Panc1 (cell line): ENCODE measurements around the gene ITIH6. TPM values are rescaled to one million over a fixed set of nuclear protein-coding genes. Genes with fewer than 3 reads are reported as not detected.

Source experiments
- ATAC-seq: fragments of 200-7000 bp; cut with Tn5 transposase; 2 replicates; pipeline ENCODE4 v1.9.1; 2020; ENCODE audit warnings: mild to moderate bottlenecking, moderate library complexity
- BruUV-seq: library from RNA; stranded (reverse); fragments of 400-500 nt; replicated peaks from 2 replicates; lab custom pipeline; 2021; lab: Mats Ljungman, UMichigan
- CTCF ChIA-PET: fragments of 300-600 bp; sonication (Branson Sonifier 250); formaldehyde crosslinking; loops from one replicate; lab custom pipeline; 2022; ENCODE audit warnings: antibody characterized with exemption; lab: Charles Lee
- POLR2A ChIA-PET: fragments of 300-600 bp; sonication (Branson Sonifier 250); formaldehyde crosslinking; loops from one replicate; lab custom pipeline; 2022; ENCODE audit warnings: antibody characterized with exemption; lab: Charles Lee
- DNase-seq: peaks from one replicate; pipeline ENCODE4 v3.0.0-alpha.2; 2010; ENCODE audit warnings: low read depth, low spot score
- H3K27ac ChIP-seq: 2 replicates; pipeline ENCODE4 v1.5.1; 2011; ENCODE audit warnings: mild to moderate bottlenecking, low read length, inconsistent platforms
- H3K27me3 ChIP-seq: fragments of 200-500 bp; sonication (Bioruptor generic); 2 replicates; pipeline ENCODE4 v1.6.0; 2014; ENCODE audit warnings: low read length, inconsistent platforms; ENCODE audit not compliant: control insufficient read depth, insufficient read depth
- H3K36me3 ChIP-seq: fragments of 200-500 bp; sonication (Bioruptor generic); 2 replicates; pipeline ENCODE4 v1.5.1; 2014; ENCODE audit warnings: inconsistent platforms, mild to moderate bottlenecking, low read length, moderate library complexity; ENCODE audit not compliant: control insufficient read depth, insufficient read depth
- H3K4me1 ChIP-seq: 2 replicates; pipeline ENCODE4 v1.5.1; 2011; ENCODE audit warnings: inconsistent platforms, mild to moderate bottlenecking, low read length, moderate library complexity; ENCODE audit not compliant: control insufficient read depth, insufficient read depth
- H3K4me3 ChIP-seq, 2 experiments: 2 replicates each; pipeline ENCODE4 v1.5.1; 2011 to 2012; ENCODE audit warnings: low read depth in 2 of 2, low read length in 2 of 2, mild to moderate bottlenecking in 2 of 2, inconsistent platforms in 1 of 2, moderate library complexity in 1 of 2
- H3K9me3 ChIP-seq: fragments of 200-500 bp; sonication (Bioruptor generic); 2 replicates; pipeline ENCODE4 v1.5.1; 2014; ENCODE audit warnings: low read depth, mild to moderate bottlenecking, inconsistent platforms, low read length, moderate library complexity; ENCODE audit not compliant: control insufficient read depth, insufficient read depth
- POLR2AphosphoS5 ChIP-seq: IDR thresholded peaks from 2 replicates; pipeline ENCODE4 v1.6.1; 2012; ENCODE audit warnings: mild to moderate bottlenecking, low read depth, low read length, moderate library complexity
- SIN3A ChIP-seq: IDR thresholded peaks from 2 replicates; pipeline ENCODE4 v1.6.1; 2012; ENCODE audit warnings: low read depth, mild to moderate bottlenecking, low read length, moderate library complexity, borderline replicate concordance; ENCODE audit not compliant: insufficient read depth
- TCF7L2 ChIP-seq: IDR thresholded peaks from 2 replicates; pipeline ENCODE4 v1.6.1; 2011; ENCODE audit warnings: mild to moderate bottlenecking, low read depth, low read length, inconsistent platforms
- in situ Hi-C: cut with HindIII; loops from 2 replicates; pipeline ENCODE4 v1.10.0; 2016; ENCODE audit warnings: low sequenced_read_pairs, low pct_unique_long_range_greater_than_20kb
- intact Hi-C: fragments of 100-400 bp; cut with micrococcal nuclease; formaldehyde crosslinking; loops from one replicate; pipeline ENCODE4 v1.10.0; 2022; ENCODE audit not compliant: unreplicated experiment
- total RNA-seq: library from RNA; stranded (reverse); gene quantifications from one replicate; pipeline ENCODE4 v1.2.1, GENCODE V29; 2021; ENCODE audit not compliant: unreplicated experiment
- TF ChIP-seq, protein P1 (sequence below), 2 experiments: IDR thresholded peaks; 2 replicates each; pipeline ENCODE4 v1.6.1; 2011 to 2012; ENCODE audit warnings: low read depth in 2 of 2, control low read depth in 1 of 2, low read length in 1 of 2, mild to moderate bottlenecking in 1 of 2, moderate library complexity in 1 of 2; ENCODE audit not compliant: insufficient read depth in 1 of 2
- TF ChIP-seq, protein P2 (sequence below): fragments of 450-650 bp; IDR thresholded peaks from 2 replicates; pipeline ENCODE4 v1.5.1; 2017; ENCODE audit warnings: mild to moderate bottlenecking

The ITIH6 gene
- total RNA-seq, 1 experiment from 2014 or later = not detected

DNA sequence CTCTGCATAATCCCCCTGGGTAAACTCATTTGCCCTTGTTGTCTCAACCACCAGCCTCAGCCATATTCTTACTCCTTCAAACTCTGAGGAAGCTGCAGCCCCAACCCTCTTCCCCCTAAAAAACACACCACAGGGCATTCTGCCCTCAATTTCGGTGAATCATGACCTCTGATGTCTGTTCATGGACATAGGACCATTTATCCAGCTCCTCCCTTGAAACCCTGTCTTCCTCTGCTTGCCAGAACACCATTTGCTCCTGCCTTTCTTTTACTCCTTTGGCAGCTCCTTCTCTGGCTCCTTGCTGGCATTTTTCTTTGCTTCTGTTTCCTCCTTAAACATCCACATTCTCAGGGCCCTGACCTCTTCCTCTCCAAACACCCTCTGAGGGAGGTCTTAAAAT, 87.1 kb downstream of the ITIH6 start:
- H3K4me3 ChIP-seq = no peak overlapping the region
- no peaks in the 10 kb centered on the region for H3K36me3 ChIP-seq
- CTCF ChIA-PET = no interaction called here
- no TSS peak for BruUV-seq
- no peaks in the 10 kb centered on the region for H3K4me1 ChIP-seq
- intact Hi-C loops = no loop called here
- H3K27me3 ChIP-seq = no peaks in the 10 kb centered on the region
- TF ChIP-seq TCF7L2 (no peak), POLR2AphosphoS5 (no peak), SIN3A (no peak)
- TF ChIP-seq, protein P1, sequence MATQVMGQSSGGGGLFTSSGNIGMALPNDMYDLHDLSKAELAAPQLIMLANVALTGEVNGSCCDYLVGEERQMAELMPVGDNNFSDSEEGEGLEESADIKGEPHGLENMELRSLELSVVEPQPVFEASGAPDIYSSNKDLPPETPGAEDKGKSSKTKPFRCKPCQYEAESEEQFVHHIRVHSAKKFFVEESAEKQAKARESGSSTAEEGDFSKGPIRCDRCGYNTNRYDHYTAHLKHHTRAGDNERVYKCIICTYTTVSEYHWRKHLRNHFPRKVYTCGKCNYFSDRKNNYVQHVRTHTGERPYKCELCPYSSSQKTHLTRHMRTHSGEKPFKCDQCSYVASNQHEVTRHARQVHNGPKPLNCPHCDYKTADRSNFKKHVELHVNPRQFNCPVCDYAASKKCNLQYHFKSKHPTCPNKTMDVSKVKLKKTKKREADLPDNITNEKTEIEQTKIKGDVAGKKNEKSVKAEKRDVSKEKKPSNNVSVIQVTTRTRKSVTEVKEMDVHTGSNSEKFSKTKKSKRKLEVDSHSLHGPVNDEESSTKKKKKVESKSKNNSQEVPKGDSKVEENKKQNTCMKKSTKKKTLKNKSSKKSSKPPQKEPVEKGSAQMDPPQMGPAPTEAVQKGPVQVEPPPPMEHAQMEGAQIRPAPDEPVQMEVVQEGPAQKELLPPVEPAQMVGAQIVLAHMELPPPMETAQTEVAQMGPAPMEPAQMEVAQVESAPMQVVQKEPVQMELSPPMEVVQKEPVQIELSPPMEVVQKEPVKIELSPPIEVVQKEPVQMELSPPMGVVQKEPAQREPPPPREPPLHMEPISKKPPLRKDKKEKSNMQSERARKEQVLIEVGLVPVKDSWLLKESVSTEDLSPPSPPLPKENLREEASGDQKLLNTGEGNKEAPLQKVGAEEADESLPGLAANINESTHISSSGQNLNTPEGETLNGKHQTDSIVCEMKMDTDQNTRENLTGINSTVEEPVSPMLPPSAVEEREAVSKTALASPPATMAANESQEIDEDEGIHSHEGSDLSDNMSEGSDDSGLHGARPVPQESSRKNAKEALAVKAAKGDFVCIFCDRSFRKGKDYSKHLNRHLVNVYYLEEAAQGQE (IDR thresholded peaks at IDR 0.05; ENCODE audit: insufficient read depth in 1 of 2, low read depth in 2 of 2, low read length in 1 of 2) = no peak
- TF ChIP-seq, protein P2, sequence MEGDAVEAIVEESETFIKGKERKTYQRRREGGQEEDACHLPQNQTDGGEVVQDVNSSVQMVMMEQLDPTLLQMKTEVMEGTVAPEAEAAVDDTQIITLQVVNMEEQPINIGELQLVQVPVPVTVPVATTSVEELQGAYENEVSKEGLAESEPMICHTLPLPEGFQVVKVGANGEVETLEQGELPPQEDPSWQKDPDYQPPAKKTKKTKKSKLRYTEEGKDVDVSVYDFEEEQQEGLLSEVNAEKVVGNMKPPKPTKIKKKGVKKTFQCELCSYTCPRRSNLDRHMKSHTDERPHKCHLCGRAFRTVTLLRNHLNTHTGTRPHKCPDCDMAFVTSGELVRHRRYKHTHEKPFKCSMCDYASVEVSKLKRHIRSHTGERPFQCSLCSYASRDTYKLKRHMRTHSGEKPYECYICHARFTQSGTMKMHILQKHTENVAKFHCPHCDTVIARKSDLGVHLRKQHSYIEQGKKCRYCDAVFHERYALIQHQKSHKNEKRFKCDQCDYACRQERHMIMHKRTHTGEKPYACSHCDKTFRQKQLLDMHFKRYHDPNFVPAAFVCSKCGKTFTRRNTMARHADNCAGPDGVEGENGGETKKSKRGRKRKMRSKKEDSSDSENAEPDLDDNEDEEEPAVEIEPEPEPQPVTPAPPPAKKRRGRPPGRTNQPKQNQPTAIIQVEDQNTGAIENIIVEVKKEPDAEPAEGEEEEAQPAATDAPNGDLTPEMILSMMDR = no peak
- ATAC-seq (no peak), DNase-seq (no peak)
- in situ Hi-C loops = no loop called here
- POLR2A ChIA-PET = no interaction called here
- H3K9me3 ChIP-seq = no peaks in the 10 kb centered on the region
- no peak overlapping the region for H3K27ac ChIP-seq

DNA sequence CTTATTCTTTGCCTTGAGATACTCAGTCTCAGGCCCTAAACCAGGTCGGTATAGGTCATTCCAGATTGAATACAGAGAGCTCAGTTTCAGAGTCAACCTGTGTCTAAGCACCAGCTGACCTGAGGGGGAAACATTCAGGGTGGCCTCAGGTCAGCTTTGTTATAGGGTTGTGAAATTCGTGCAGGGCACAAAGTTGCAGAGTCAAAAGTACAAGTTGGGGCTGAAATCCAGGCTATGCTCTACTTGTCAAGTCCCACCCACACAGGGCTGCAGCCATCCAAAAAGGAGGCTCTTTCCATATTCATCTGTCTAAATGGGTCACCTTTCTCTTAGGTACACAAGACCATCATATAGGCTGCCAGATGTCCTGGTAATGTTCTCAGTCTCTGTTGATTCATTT, 89.7 kb downstream of the ITIH6 start:
- H3K9me3 ChIP-seq = no peaks in the 10 kb centered on the region
- ATAC-seq = no peak
- CTCF ChIA-PET = no interaction called here
- POLR2A ChIA-PET = no interaction called here
- no peaks in the 10 kb centered on the region for H3K36me3 ChIP-seq
- H3K4me1 ChIP-seq = no peaks in the 10 kb centered on the region
- TF ChIP-seq, protein P2 = no peak
- no peak for TF ChIP-seq SIN3A
- no peak for TF ChIP-seq TCF7L2
- TF ChIP-seq POLR2AphosphoS5 = no peak
- intact Hi-C loops = no loop called here
- no peak for DNase-seq
- no peak overlapping the region for H3K27ac ChIP-seq
- BruUV-seq = no TSS peak
- in situ Hi-C loops = no loop called here
- no peaks in the 10 kb centered on the region for H3K27me3 ChIP-seq
- H3K4me3 ChIP-seq = no peak overlapping the region

Other genes starting within 250 kb of the ITIH6 start
- gene MAGED2, start 9.5 kb upstream of the ITIH6 start, total RNA-seq = 69.5 TPM
- 2.4 TPM for gene TRO, start 122.6 kb upstream of the ITIH6 start, total RNA-seq
- 0.36 TPM for gene PFKFB1, start 195.9 kb upstream of the ITIH6 start, total RNA-seq
- 32.3 TPM for gene APEX2, start 202.1 kb upstream of the ITIH6 start, total RNA-seq
- gene ALAS2, start 232.7 kb upstream of the ITIH6 start, total RNA-seq = not detected